CD4-positive, alpha-beta T cell (primary cell): ENCODE measurements around the gene PRICKLE2. TPM values are rescaled to one million over a fixed set of nuclear protein-coding genes. Genes with fewer than 3 reads are reported as not detected.

ENCODE experiments used
- ATAC-seq: fragments of 200-7000 bp; cut with Tn5 transposase; one replicate; pipeline ENCODE4 v1.10.0; 2022; ENCODE audit warnings: mild to moderate bottlenecking; ENCODE audit not compliant: poor library complexity
- CTCF ChIA-PET: fragments of 350-600 bp; sonication (Branson Sonifier 250); formaldehyde crosslinking; loops from one replicate; lab custom pipeline; 2021; ENCODE audit warnings: antibody characterized with exemption, inconsistent platforms; lab: Charles Lee
- POLR2A ChIA-PET: fragments of 350-600 bp; sonication (Branson Sonifier 250); formaldehyde crosslinking; loops from one replicate; lab custom pipeline; 2021; ENCODE audit warnings: antibody characterized with exemption, inconsistent platforms; lab: Charles Lee
- DNase-seq, 14 experiments: peaks; one replicate each; pipeline ENCODE4 v3.0.0-alpha.2; 2013 to 2020; ENCODE audit warnings: mixed read lengths in 2 of 14
- H3K27ac ChIP-seq, 2 donors: one replicate each; pipeline versions ENCODE4 v1.5.1 to v1.7.0; 2013; ENCODE audit warnings: low read length in 2 of 2, low read depth in 1 of 2, mild to moderate bottlenecking in 1 of 2
- H3K27me3 ChIP-seq, 2 experiments: 1 replicate in 1 of 2; 2 replicates in 1 of 2; pipeline versions ENCODE4 v1.6.1 to v1.7.0; 2013; ENCODE audit warnings: low read length in 2 of 2, control low read depth in 1 of 2, mild to moderate bottlenecking in 1 of 2, moderate library complexity in 1 of 2; ENCODE audit not compliant: insufficient read depth in 2 of 2, control insufficient read depth in 1 of 2
- H3K36me3 ChIP-seq: one replicate; pipeline ENCODE4 v1.6.1; 2013; ENCODE audit warnings: low read length, control low read depth; ENCODE audit not compliant: insufficient read depth
- H3K4me1 ChIP-seq: one replicate; pipeline ENCODE4 v1.6.1; 2013; ENCODE audit warnings: low read length, control low read depth; ENCODE audit not compliant: insufficient read depth
- H3K4me3 ChIP-seq: one replicate; pipeline ENCODE4 v1.5.1; 2013; ENCODE audit warnings: mild to moderate bottlenecking, low read length, moderate library complexity
- H3K9me3 ChIP-seq, 2 experiments: 1 replicate in 1 of 2; 2 replicates in 1 of 2; pipeline versions ENCODE4 v1.6.1 to v1.7.0; 2013; ENCODE audit warnings: low read length in 2 of 2, mild to moderate bottlenecking in 2 of 2, control low read depth in 1 of 2, moderate library complexity in 1 of 2; ENCODE audit not compliant: control insufficient read depth in 1 of 2, insufficient read depth in 1 of 2
- H3K27ac Mint-ChIP-seq: one replicate; pipeline ENCODE4 v1.8.0; 2020; ENCODE audit warnings: mixed read lengths
- H3K27me3 Mint-ChIP-seq: one replicate; pipeline ENCODE4 v1.8.0; 2021; ENCODE audit warnings: mixed read lengths
- H3K36me3 Mint-ChIP-seq: one replicate; pipeline ENCODE4 v1.8.0; 2021; ENCODE audit warnings: low read depth, mixed read lengths
- H3K4me1 Mint-ChIP-seq: one replicate; pipeline ENCODE4 v1.8.0; 2021; ENCODE audit warnings: low read depth, mixed read lengths
- H3K4me3 Mint-ChIP-seq: one replicate; pipeline ENCODE4 v1.8.0; 2020; ENCODE audit warnings: mild to moderate bottlenecking, mixed read lengths
- H3K9me3 Mint-ChIP-seq: one replicate; pipeline ENCODE4 v1.8.0; 2020; ENCODE audit warnings: mixed read lengths
- intact Hi-C, 2 experiments: fragments of 100-400 bp; cut with DNase I in 1 of 2; cut with micrococcal nuclease in 1 of 2; formaldehyde crosslinking; loops; one replicate each; pipeline versions ENCODE4 v1.15.1 to v1.9.0; 2023 to 2025; cut with DNase I, micrococcal nuclease
- total RNA-seq, 174 experiments: library from RNA in 2 of 174; stranded (reverse) in 2 of 174; gene quantifications; one replicate each; pipeline ENCODE4 v1.2.3 and lab custom pipeline; 2021 to 2026
- TF ChIP-seq, protein P1 (sequence below): fragments of 200-600 bp; IDR thresholded peaks from one replicate; pipeline ENCODE4 v1.8.0; 2022; ENCODE audit warnings: antibody characterized with exemption, mild to moderate bottlenecking

The PRICKLE2 gene
- total RNA-seq, 2 experiments from 2014 or later: not detected

- Histone ChIP-seq H3K27me3 (no peaks in the 10 kb centered on the region), H3K36me3 (no peaks in the 10 kb centered on the region), H3K9me3 (peaks cover 0 to 4% of the 10 kb centered on the region in 2 experiments), H3K27ac (no peak overlapping the region), H3K4me1 (no peaks in the 10 kb centered on the region), H3K4me3 (no peak overlapping the region)
- POLR2A ChIA-PET: no interaction called here
- Mint-ChIP-seq H3K9me3 (peaks cover 8% of the 10 kb centered on the region), H3K27me3 (peaks cover 4% of the 10 kb centered on the region), H3K4me1 (no peaks in the 10 kb centered on the region), H3K27ac (no peak overlapping the region), H3K4me3 (no peak overlapping the region), H3K36me3 (no peaks in the 10 kb centered on the region)
- DNase-seq (no peak), ATAC-seq (no peak)
- TF ChIP-seq, protein P1, sequence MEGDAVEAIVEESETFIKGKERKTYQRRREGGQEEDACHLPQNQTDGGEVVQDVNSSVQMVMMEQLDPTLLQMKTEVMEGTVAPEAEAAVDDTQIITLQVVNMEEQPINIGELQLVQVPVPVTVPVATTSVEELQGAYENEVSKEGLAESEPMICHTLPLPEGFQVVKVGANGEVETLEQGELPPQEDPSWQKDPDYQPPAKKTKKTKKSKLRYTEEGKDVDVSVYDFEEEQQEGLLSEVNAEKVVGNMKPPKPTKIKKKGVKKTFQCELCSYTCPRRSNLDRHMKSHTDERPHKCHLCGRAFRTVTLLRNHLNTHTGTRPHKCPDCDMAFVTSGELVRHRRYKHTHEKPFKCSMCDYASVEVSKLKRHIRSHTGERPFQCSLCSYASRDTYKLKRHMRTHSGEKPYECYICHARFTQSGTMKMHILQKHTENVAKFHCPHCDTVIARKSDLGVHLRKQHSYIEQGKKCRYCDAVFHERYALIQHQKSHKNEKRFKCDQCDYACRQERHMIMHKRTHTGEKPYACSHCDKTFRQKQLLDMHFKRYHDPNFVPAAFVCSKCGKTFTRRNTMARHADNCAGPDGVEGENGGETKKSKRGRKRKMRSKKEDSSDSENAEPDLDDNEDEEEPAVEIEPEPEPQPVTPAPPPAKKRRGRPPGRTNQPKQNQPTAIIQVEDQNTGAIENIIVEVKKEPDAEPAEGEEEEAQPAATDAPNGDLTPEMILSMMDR: no peak
- CTCF ChIA-PET: no interaction called here
- intact Hi-C loops: no loop called here
Observed at GRCh38 chr3:64122476-64122875, 102.8 kb downstream of the PRICKLE2 start.

- intact Hi-C loops: no loop called here
- H3K4me1 ChIP-seq: no peaks in the 10 kb centered on the region
Observed at GRCh38 chr3:64121750-64122311, 103.4 kb downstream of the PRICKLE2 start.

GRCh38 chr3:64120876-64121275, 104.4 kb downstream of the PRICKLE2 start:
- Histone ChIP-seq H3K9me3 (peaks cover 0 to 4% of the 10 kb centered on the region in 2 experiments), H3K4me1 (no peaks in the 10 kb centered on the region), H3K36me3 (no peaks in the 10 kb centered on the region), H3K4me3 (no peak overlapping the region), H3K27me3 (no peaks in the 10 kb centered on the region), H3K27ac (no peak overlapping the region)
- intact Hi-C loops: no loop called here
- TF ChIP-seq, protein P1: no peak
- CTCF ChIA-PET: no interaction called here
- POLR2A ChIA-PET: no interaction called here
- Mint-ChIP-seq H3K27me3 (peaks cover 4% of the 10 kb centered on the region), H3K9me3 (peaks cover 10% of the 10 kb centered on the region), H3K36me3 (no peaks in the 10 kb centered on the region), H3K4me3 (no peak overlapping the region), H3K4me1 (no peaks in the 10 kb centered on the region), H3K27ac (no peak overlapping the region)
- DNase-seq (no peak), ATAC-seq (no peak)

More at GRCh38 chr3:64121750-64122311, 103.4 kb downstream of the PRICKLE2 start:
- H3K36me3 Mint-ChIP-seq: no peaks in the 10 kb centered on the region
- H3K27me3 ChIP-seq: no peaks in the 10 kb centered on the region
- POLR2A ChIA-PET: no interaction called here
- H3K4me3 Mint-ChIP-seq: no peak overlapping the region
- DNase-seq (no peak), ATAC-seq (no peak)
- peaks cover 8% of the 10 kb centered on the region for H3K9me3 Mint-ChIP-seq
- no peaks in the 10 kb centered on the region for H3K4me1 Mint-ChIP-seq
- H3K4me3 ChIP-seq: no peak overlapping the region
- peaks cover 0 to 4% of the 10 kb centered on the region in 2 experiments for H3K9me3 ChIP-seq
- no peak overlapping the region for H3K27ac Mint-ChIP-seq
- CTCF ChIA-PET: no interaction called here
- H3K27me3 Mint-ChIP-seq: peaks cover 4% of the 10 kb centered on the region
- no peaks in the 10 kb centered on the region for H3K36me3 ChIP-seq
- H3K27ac ChIP-seq: no peak overlapping the region
- TF ChIP-seq, protein P1: no peak
